Activated CD4-positive, CD25-positive, alpha-beta regulatory T cell (primary cell): ENCODE measurements around the gene LTBP1.

Experiments used
- DNase-seq, 4 experiments: peaks; one replicate each; lab custom pipeline; 2025; lab: John Stamatoyannopoulos, UW

Gene LTBP1

DNA sequence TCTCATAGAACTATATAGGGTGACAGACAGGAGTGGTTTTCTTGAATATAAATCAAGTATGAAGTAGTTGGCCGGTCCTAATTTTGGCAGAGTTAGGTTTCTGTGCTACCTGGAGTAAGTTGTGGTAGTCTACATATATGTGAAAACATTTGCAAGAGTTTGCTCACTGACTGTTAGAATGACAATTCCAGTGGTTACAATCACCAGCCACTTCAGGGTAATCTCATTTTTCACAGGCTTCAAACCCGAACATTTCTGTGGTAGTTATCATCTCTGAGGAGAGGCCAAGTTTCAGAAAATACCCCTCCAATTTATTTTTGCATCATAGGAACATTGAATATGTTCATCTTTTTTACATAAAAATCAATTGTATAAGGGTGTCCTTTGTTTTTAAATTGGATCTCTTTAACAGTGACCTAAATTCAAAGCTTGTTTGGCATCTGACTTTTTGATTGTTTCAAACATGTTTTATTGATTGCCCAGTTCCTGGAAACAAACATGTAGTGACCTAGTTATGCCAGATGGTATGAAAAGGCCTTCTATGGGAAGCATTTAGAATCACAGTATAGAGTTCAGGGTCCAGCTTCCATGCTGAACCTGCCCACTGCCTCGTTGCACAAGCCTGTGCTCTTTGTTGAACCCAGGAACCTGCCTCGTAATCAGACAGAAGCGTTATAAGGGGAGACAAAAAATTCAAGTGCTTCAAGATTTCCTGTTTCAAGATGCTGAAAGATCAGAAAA lies 250.6 kb downstream of the LTBP1 start:
- DNase-seq, result no peak

DNA sequence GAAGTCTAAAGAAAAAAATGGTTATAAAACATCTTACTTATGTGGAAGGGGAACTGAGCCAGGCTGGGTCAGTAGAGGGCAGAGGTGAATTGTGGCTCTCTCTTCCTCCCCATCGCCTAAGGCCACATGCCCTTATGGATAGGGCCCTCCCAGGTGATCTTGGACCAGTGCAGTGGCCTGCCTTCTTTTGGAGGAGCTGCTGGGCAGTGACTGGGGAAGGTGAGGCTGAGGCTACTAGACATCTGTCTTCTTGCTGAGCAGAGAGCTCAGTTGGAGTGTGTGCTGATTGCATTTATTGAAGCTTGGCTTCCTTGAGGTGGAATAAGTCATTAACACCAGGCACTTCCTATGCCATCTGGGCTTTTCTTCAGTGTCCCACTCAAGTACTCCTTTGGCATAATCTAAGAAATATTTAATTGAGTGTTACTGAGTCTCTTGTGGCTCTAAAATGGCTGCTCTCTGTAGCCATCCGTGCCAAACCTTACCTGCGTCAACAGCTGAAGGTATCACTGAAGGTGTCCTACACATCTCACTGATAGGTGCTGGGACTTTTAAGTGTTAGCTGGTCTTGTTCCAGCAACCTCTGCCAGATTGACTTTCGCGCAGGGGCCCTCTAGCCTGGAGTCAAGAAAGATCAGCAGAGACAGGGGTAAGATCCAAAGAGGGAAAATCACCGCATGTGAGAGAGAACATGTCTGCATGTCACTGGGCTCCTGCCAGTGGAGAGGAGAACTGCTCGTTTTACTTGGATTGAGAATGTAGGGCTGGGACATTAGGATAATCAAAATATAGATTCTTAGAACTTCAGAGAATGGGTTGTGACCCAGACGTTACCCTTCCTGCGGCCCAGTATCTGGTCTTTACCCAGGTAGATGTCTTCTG lies 256.1 kb downstream of the LTBP1 start:
- DNase-seq, result no peak

DNA sequence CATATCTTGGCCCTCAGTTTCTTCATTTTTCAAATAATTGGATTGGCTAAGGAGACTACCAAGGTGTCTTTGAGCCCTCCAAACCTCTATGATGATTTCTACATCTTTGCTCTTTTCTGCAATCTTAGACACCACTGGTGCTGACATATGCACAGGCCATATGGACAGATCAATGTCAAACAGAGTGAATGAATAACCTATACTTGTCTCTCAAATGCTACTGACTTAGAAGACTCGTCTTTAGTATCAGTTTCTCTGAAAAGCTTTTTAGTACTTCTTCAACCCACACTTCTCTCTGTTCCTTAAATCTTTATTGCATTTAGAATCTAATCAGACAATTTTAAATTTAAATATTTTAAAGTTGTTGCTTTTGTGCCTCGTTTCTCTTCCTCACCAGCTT lies 258.2 kb downstream of the LTBP1 start:
- DNase-seq, result no peak

DNA sequence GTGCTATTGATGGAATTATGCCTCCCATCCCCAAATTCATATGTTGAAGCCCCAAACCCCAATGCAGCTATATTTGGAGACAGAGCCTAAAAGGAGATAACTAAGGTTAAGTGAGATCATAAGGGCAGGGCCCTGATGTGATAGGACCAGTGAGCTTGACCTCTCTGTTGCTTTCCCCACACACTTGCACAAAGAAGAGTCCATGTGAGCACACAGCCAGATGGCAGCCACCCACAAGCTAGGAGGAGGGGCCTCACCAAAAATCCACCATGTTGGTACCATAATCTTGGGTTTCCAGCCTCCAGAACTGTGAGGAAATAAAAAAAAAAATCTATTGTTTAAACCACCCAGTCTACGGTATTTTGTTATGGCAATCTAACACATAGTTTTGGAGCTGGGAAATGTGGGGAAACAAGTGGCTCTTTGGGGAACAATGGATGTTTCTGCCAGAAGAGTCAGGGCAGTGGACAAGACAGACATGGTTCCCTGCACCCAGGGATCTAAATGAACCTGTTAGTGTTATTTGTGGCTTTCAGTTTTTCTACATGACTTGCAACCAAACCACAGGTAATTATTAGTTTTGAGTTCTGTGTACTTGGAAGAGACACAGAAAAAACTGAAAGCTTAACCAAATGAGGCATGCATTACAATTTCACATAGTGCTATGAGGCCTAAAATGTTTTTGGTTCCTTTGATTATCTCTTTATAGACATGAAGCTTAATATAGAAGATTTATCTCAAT lies 259.1 kb downstream of the LTBP1 start:
- DNase-seq, result no peak

DNA sequence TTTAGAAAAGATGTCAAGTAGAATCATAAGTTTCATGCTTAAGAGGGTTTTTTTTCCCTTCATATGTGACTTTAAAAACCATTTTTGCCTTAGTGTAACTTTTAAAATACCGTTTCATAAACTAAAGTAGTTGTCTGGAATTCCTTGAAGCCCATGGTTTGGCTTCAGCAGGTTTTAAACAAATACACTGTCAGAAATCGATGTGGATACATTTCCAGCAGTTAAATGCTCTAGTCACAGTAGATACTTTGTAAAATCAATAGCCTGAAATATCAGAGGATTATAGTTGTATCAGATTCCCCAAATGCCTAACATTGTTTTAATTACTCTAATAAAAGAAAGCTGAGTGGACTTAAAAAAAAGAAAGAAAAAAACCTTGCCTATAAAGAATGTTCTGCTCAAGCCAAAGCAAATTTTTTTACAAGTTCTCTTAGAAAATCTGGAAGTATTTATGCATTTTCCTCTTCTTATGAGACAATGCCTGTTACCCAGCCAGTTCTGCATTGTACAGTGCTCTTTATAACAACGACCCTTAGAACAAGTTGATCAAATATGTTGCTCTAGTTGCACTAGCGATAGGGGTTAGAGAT lies 260.5 kb downstream of the LTBP1 start:
- DNase-seq, result no peak

DNA sequence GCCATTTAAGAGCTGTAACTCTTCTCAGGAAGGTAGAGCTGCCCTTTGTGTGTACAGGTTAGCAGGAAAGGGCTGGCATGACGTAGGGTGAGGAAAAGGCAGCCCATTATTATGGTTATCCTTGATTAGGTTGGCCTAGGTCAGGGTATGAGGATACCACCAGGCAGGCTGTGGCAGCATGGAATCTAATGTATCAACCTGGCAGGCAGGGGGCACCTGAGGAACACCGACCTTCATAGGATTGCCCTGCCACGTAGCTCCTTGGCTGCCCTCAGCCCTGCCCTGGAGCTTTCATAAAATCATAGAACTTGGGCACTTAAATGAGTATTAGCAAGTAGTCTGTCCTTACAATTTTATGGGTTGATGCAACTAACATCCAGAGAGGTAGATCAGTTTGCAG lies 261.6 kb downstream of the LTBP1 start:
- no peak for DNase-seq

DNA sequence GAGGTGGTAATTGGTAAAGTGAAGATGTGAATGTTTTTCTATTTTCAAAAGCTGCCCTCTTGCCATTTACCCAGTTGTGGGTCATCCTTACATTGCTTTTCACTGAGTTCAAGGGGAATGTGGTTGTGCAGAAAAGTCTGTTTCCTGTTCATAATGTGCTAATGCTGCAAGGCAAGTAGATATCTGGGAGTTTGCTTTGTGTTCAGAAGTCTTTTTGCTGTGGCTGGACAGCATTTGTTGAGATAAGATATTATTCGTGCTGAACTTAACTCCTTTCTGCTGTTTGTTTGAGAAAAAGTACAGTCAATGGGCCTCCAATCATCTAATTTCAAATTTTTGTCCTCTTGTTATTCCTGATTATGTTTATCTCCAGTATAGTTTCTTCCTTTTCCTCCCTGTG lies 263.2 kb downstream of the LTBP1 start:
- DNase-seq, result no peak

DNA sequence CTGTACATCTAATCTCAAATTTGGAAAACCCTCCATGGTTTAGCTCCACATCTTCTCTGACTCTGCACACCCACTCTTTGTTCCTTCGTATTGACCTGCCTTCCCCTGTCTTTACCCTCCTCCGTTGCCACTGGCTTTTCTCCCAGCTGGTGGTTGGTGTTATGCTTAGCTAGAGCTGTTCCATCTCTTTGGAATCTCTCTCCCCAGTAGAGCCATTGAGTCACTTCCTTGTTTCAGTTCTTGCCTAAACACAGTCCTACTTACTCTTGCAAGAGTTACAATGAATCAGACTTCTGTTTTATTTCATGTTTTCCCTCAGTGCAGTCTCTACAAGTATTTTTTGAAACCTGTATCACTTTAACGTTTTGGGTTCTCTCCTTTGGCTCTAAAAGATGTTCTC lies 263.9 kb downstream of the LTBP1 start:
- no peak for DNase-seq

DNA sequence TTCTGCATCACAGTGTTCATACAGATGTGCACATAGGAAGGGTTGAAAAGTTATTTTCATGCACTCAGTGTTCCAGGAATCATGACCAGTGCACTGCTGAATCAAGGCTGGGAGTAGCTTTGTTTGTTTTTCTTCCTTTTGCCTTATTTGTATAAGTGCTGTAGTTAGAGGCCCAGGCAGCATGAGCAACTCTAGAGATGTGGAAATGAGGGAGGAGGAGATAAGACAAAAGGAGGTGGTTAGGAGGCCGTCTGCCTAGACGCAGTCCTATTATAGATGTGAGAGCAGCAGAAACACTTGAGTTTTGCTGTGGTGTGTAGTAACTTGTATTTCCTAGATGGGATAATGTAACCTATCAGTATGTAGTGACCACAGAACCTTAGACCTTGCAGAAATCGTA lies 265.4 kb downstream of the LTBP1 start:
- DNase-seq, result no peak

DNA sequence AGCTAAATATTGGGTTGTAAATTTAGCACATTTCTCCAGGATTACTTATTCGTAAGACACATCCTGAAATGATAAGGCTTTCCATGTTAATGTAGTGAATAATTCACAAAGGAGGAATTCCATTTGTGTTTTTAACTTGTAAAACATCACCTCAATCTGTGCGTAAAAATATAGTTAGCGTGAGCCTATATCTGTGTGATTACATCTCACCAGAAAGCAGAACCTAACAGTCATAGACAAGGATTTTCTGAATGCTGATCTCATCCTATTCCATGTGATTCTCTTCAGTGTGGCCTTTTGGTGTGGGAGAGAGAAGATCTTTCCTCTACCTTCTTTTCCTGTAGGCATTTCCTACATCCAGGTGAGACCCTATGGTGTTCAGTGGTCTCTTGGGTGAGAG lies 266.5 kb downstream of the LTBP1 start:
- no peak for DNase-seq

DNA sequence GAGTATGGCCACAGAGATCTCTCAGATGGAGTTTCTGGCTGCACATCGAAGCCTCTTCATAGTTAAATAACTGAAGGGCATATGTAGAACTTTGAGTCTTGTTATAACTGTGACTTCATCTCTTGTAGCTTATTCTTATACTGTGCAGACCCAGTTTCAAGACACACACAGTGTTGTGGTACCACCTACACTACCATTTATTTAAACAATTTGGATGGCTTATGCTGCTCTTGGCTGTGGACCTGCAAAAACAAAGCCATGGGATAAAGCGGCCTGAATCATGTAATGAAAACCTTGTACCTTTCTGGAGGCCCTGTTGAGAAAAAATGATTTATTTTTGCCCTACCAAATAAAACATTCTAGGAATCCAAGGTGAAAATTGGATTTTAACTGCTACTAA lies 266.9 kb downstream of the LTBP1 start:
- DNase-seq, result no peak

DNA sequence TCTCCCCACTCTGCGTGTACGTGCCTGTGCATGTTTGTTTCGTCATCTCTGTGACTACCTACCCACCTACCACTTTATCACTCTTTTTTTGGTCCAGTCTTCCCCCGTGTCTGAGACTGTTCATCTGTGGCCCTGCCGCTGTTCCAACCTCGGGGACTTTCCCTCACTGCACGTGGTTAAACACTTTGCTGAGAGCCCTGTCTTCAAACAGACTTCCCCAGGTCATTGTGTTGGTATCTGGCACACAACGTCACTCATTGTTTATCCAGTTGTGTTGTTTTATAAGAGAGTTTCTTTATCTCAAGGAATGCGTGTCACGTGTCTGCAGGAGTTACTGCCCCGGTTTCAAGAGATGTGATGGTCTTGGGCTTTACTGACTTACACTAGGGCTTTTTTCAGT lies 267.7 kb downstream of the LTBP1 start:
- no peak for DNase-seq

DNA sequence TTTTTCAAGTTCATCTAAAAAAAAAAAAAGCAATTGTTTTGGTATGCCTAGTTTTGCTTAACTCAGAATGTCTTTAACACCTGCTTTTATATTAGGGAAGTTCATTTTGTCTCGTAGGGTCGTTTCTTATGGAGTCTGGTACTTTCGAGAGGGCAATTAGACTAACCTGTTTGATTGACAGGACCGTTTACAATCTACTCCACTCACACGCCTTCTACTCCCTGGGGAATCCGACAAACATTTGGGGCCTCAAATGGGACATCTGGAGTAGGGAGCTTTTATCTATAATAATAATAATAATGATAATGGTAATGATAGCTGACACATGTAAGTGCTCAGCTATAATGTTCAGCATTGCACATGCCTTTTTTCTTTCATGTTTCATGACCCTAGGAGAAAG lies 268.1 kb downstream of the LTBP1 start:
- no peak for DNase-seq

DNA sequence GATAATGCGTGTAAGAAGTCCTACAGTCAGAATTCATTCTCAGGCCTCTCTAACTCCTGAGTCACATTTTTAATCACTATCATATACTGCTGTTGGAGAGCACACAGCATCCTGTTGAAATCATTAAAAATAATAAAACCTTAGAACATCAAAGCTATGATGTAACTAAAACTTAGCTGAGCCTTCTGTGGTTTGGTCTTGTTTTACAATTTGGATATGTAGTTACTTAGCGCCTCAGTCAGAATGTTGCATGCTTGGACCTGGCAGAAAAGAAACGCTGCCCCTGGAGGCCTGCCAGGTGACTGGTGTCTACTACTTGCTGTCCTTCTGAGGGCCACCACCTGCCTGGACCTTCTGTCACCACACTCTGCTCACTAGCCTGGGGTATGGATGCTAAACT lies 268.5 kb downstream of the LTBP1 start:
- DNase-seq, result no peak

DNA sequence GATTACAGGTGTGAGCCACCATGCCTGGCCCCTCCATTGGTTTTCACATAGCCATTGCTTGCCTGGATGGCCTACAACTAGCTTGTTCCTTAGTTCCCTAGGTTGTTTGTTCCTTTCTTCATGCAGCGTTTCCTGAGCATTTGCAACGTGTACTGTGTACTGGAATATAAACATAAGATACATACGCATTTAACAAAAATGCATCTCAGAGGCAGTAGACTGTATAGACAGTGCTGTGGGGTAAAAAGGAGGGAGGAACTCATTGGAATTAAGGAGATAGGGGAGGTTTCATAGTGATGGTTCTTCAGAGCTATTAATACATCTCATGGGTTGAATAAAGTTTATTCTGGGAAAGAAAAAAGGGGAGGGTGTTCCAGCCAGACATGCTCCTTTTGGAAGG lies 269.2 kb downstream of the LTBP1 start:
- no peak for DNase-seq

DNA sequence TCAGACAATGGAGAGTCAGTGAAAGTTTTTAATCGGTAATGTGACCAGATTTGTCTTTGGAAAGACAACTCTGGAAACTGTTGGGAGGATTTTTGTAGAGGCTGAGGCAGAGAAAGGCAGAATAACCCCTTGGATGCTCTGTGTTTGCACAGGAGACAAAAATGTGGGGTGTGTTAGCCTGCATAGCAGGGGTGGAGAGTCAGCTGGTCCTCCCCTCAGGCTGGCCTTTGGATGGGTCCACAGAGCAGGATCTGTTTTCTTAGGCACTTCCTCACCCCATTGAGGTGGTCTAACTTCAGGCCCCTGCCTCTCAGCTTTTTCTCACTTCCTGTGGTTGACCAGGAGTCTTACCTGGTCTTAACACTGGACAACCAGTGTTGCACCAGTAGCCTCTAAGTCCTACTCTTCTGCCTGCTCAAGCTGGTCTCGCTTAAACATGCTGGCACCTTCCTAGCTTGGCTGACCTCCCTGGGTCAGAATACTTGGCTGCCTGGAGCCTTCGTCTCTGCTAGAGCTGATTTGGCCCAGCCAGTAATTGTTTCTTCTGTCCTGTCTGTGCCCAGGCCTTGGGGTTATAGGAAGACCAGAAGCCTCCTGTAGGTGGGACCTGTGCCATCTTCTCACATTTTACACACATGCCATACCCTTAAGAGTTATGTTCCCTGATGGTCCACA lies 269.9 kb downstream of the LTBP1 start:
- no peak for DNase-seq

DNA sequence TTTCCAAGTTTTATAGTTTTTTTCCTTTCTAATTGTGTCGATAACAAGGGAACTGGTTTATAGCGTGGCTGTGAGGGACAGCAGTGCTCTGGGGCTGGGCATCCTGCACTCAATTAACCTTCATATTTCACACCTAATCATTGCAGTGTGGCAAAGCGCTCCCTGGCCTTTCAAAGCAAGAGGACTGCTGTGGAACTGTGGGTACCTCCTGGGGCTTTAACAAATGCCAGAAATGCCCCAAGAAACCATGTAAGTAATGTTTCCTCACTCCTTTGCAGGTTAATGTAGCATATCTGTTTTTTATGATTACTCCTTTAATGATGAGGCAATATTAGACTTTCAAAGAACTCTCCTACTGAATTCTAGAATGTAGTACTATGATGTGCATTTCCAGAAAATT lies 270.7 kb downstream of the LTBP1 start:
- no peak for DNase-seq

DNA sequence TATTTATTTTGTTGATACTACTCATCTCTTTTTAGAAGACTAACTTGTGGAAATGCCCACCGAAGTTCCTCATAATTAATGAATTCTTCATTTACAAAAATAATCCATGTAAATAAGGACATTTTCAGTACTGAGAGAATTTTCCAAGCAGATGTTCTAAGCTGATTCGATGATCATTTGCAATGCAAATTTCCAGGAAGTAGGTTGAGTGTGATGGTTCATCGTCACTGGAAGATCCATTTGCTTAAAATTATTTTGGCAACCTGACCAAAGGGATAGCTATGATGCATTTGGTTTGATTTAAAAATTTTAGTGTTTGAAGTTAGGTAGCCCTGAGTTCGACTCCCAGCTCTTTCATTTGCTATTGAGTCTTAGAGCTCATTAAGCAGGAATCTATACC lies 272.4 kb downstream of the LTBP1 start:
- no peak for DNase-seq

DNA sequence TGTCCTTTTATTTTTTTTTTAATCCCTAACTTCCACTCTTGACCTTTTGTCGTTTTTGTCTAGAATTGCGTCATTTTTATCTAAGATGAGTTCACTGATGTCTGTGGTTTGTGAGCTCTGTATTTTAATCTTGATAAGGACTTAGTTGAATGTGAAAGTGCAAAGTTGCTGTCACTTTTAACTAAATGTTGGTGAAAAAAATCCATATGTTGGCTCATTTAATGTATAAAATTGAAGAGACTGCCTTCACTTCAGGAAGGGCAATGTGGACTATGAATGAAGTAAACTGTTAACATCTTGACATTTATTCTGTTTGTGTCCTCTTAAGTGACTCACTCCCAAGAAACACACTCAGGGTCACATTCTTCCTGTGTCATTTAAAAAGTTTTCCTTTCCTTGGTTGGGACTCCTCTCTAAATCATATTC lies 273.1 kb downstream of the LTBP1 start:
- DNase-seq, result no peak

DNA sequence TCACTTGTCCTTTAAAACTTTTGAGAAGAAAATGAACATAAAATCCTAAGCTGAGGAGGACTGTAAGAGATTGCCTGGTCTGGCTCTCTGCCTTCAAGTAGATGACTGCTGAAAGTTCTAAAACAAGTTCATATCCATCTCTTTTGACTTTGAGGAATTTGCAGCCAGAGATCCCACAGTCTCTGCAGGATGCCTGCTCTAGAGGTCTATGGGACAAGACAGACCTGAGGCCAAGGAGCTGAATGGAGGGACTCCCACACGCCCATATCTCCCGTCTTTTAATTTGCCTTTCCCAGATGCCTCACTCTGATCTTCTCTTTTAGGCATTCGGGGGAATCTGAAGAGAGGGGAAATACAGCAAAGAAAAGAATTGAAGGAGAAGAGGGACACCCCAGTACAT lies 273.8 kb downstream of the LTBP1 start:
- no peak for DNase-seq

DNA sequence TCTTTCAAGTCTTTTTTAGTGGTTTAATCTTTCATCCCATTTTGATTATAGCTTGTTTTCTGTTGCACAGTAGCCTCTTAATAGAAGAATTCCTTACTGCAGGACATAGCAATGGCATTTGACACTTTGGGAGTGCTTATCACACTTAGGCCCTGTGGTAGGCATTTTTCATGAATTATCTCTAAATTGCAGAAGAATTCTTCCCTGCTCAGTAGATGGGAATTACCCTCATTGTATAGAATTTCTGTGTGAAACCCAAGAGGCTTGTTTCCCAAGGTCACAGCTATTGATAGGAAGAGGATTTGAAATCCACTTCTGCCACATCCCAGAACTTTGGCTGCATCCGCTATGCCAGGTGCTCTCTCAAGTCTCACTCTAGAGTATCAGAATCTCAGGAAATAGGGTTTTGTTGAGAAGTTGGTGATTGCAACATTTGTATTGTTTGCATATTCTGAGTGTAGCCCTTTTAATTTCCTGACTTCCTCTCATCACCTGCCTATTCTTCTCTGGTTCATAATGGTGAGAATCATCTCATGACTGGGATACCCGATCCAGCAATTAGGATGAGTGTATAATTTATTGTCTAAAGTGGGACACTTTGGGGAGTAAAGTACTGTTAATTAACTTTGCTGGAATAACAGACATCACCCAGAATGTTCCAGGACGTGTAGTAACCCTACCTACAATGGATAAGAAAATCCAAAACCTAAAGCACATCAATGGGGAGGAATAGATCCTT lies 274.5 kb downstream of the LTBP1 start:
- no peak for DNase-seq
